Neural progenitor cell (in vitro differentiated cells): ENCODE measurements around the gene CPNE2. TPM values are rescaled to one million over a fixed set of nuclear protein-coding genes. Genes with fewer than 3 reads are reported as not detected.
A peak's percentile ranks its signal among the peaks of the same experiment; 100 is the strongest.

ENCODE experiments used
- DNase-seq: peaks from one replicate; pipeline ENCODE4 v3.0.0-alpha.2; 2016; ENCODE audit warnings: low spot score
- H2AFZ ChIP-seq: fragments of 200-600 bp; sonication (generic); replicated peaks from 2 replicates; pipeline ENCODE4 v1.6.1; 2016; ENCODE audit warnings: antibody characterized with exemption
- H3F3A ChIP-seq: fragments of 200-600 bp; sonication (generic); 2 replicates; pipeline ENCODE4 v1.6.1; 2016; ENCODE audit warnings: antibody characterized with exemption, low read depth
- H3K27ac ChIP-seq: fragments of 200-600 bp; sonication (generic); 2 replicates; pipeline ENCODE4 v1.5.1; 2016; ENCODE audit warnings: mild to moderate bottlenecking
- H3K27me3 ChIP-seq: fragments of 200-600 bp; sonication (generic); 2 replicates; pipeline ENCODE4 v1.6.1; 2016; ENCODE audit warnings: mild to moderate bottlenecking, moderate library complexity
- H3K36me3 ChIP-seq: fragments of 200-600 bp; sonication (generic); 2 replicates; pipeline ENCODE4 v1.5.1; 2016
- H3K4me1 ChIP-seq: fragments of 200-600 bp; sonication (generic); 2 replicates; pipeline ENCODE4 v1.6.1; 2016; ENCODE audit warnings: mixed run types
- H3K4me2 ChIP-seq: fragments of 200-600 bp; sonication (generic); 2 replicates; pipeline ENCODE4 v1.6.1; 2016
- H3K4me3 ChIP-seq: fragments of 200-600 bp; sonication (generic); 2 replicates; pipeline ENCODE4 v1.5.1; 2016
- H3K79me2 ChIP-seq: fragments of 200-600 bp; sonication (generic); 2 replicates; pipeline ENCODE4 v1.6.1; 2016; ENCODE audit warnings: low read depth
- H3K9ac ChIP-seq: fragments of 200-600 bp; sonication (generic); 2 replicates; pipeline ENCODE4 v1.6.1; 2016
- H3K9me3 ChIP-seq: fragments of 200-600 bp; sonication (generic); 2 replicates; pipeline ENCODE4 v1.5.1; 2016; ENCODE audit warnings: low read depth
- H4K20me1 ChIP-seq: fragments of 200-600 bp; sonication (generic); 2 replicates; pipeline ENCODE4 v1.6.1; 2016; ENCODE audit warnings: low read depth
- H3K27ac Mint-ChIP-seq: 3 replicates; pipeline ENCODE4 v1.8.0; 2021; ENCODE audit warnings: mixed read lengths
- H3K27me3 Mint-ChIP-seq: 2 replicates; pipeline ENCODE4 v1.8.0; 2022; ENCODE audit warnings: low read depth, mild to moderate bottlenecking, inconsistent platforms, moderate library complexity, mixed read lengths; ENCODE audit not compliant: insufficient read depth
- H3K36me3 Mint-ChIP-seq: 3 replicates; pipeline ENCODE4 v1.8.0; 2021; ENCODE audit warnings: mixed read lengths
- H3K4me1 Mint-ChIP-seq: 3 replicates; pipeline ENCODE4 v1.8.0; 2021; ENCODE audit warnings: mixed read lengths
- H3K4me3 Mint-ChIP-seq: 3 replicates; pipeline ENCODE4 v1.8.0; 2021; ENCODE audit warnings: mild to moderate bottlenecking, moderate library complexity, mixed read lengths
- H3K9me3 Mint-ChIP-seq: 3 replicates; pipeline ENCODE4 v1.8.0; 2020; ENCODE audit warnings: mixed read lengths
- CTCF ChIP-seq: fragments of 200-600 bp; sonication (generic); IDR thresholded peaks from 2 replicates; pipeline ENCODE4 v1.5.1; 2017; ENCODE audit warnings: antibody characterized with exemption, mild to moderate bottlenecking
- EZH2 ChIP-seq: fragments of 200-600 bp; sonication (generic); IDR thresholded peaks from 2 replicates; pipeline ENCODE4 v1.6.1; 2017; ENCODE audit warnings: antibody characterized with exemption, mild to moderate bottlenecking, moderate library complexity
- EZH2phosphoT487 ChIP-seq: fragments of 200-600 bp; sonication (generic); IDR thresholded peaks from 2 replicates; pipeline ENCODE4 v1.6.1; 2017; ENCODE audit warnings: antibody characterized with exemption
- total RNA-seq: library from RNA; depleted of rRNA; stranded (reverse); fragments of >200 nt; gene quantifications from 2 replicates; pipeline ENCODE4 v1.2.3, GENCODE V29; 2015; ENCODE audit warnings: low replicate concordance

The CPNE2 gene
- total RNA-seq, 1 donor from 2014 or later: 19.8 TPM

GRCh38 chr16:57172721-57173290 lies 80.4 kb downstream of the CPNE2 start:
- Histone ChIP-seq H3K27ac (no peak overlapping the region), H3K79me2 (peaks cover 32% of the 10 kb centered on the region), H3K9me3 (no peaks in the 10 kb centered on the region), H3K9ac (no peak overlapping the region), H4K20me1 (peaks cover 5% of the 10 kb centered on the region), H3K36me3 (no peaks in the 10 kb centered on the region), H3K27me3 (no peaks in the 10 kb centered on the region), H3K4me1 (peaks cover 14% of the 10 kb centered on the region), H3F3A (peaks cover 22% of the 10 kb centered on the region), H2AFZ (no peak overlapping the region), H3K4me3 (no peak overlapping the region), H3K4me2 (no peak overlapping the region)
- no peak for TF ChIP-seq EZH2
- TF ChIP-seq CTCF: no peak
- no peak for TF ChIP-seq EZH2phosphoT487
- peaks cover 45% of the 10 kb centered on the region for H3K4me1 Mint-ChIP-seq
- H3K4me3 Mint-ChIP-seq: peak overlapping the region; percentile 59
- no peaks in the 10 kb centered on the region for H3K9me3 Mint-ChIP-seq
- no peaks in the 10 kb centered on the region for H3K27me3 Mint-ChIP-seq
- DNase-seq: no peak
- H3K27ac Mint-ChIP-seq: peak overlapping the region; percentile 75
- peaks cover 17% of the 10 kb centered on the region for H3K36me3 Mint-ChIP-seq

GRCh38 chr16:57175896-57176295 lies 83.5 kb downstream of the CPNE2 start:
- Mint-ChIP-seq H3K9me3 (no peaks in the 10 kb centered on the region), H3K27ac (no peak overlapping the region), H3K4me3 (no peak overlapping the region), H3K4me1 (peaks cover 40% of the 10 kb centered on the region), H3K27me3 (no peaks in the 10 kb centered on the region), H3K36me3 (peaks cover 15% of the 10 kb centered on the region)
- Histone ChIP-seq H3K9me3 (no peaks in the 10 kb centered on the region), H3K9ac (no peak overlapping the region), H3K4me2 (no peak overlapping the region), H3K79me2 (peaks cover 63% of the 10 kb centered on the region), H4K20me1 (peaks cover 21% of the 10 kb centered on the region), H3K27ac (no peak overlapping the region), H3K27me3 (no peaks in the 10 kb centered on the region), H3K4me1 (peaks cover 18% of the 10 kb centered on the region), H3K36me3 (no peaks in the 10 kb centered on the region), H3K4me3 (no peak overlapping the region), H3F3A (peaks cover 24% of the 10 kb centered on the region), H2AFZ (no peak overlapping the region)
- TF ChIP-seq EZH2phosphoT487 (no peak), EZH2 (no peak), CTCF (no peak)
- DNase-seq: no peak

GRCh38 chr16:57178196-57178595 lies 85.8 kb downstream of the CPNE2 start:
- Mint-ChIP-seq H3K4me1 (peaks cover 19% of the 10 kb centered on the region), H3K4me3 (no peak overlapping the region), H3K27ac (peak overlapping the region; percentile 0), H3K36me3 (peaks cover 3% of the 10 kb centered on the region), H3K9me3 (no peaks in the 10 kb centered on the region), H3K27me3 (no peaks in the 10 kb centered on the region)
- peaks cover 24% of the 10 kb centered on the region for H4K20me1 ChIP-seq
- TF ChIP-seq EZH2 (no peak), EZH2phosphoT487 (no peak)
- no peak overlapping the region for H3K27ac ChIP-seq
- peaks cover 86% of the 10 kb centered on the region for H3K79me2 ChIP-seq
- no peaks in the 10 kb centered on the region for H3K36me3 ChIP-seq
- no peak overlapping the region for H2AFZ ChIP-seq
- no peak overlapping the region for H3K9ac ChIP-seq
- H3F3A ChIP-seq: peaks cover 24% of the 10 kb centered on the region
- no peak overlapping the region for H3K4me2 ChIP-seq
- no peak for DNase-seq
- H3K27me3 ChIP-seq: no peaks in the 10 kb centered on the region
- H3K4me1 ChIP-seq: peaks cover 18% of the 10 kb centered on the region
- H3K9me3 ChIP-seq: no peaks in the 10 kb centered on the region
- no peak overlapping the region for H3K4me3 ChIP-seq

- Mint-ChIP-seq H3K9me3 (no peaks in the 10 kb centered on the region), H3K36me3 (no peaks in the 10 kb centered on the region), H3K4me3 (no peak overlapping the region), H3K27ac (no peak overlapping the region), H3K27me3 (no peaks in the 10 kb centered on the region), H3K4me1 (peaks cover 16% of the 10 kb centered on the region)
- Histone ChIP-seq H3K4me1 (peaks cover 20% of the 10 kb centered on the region), H3K27me3 (no peaks in the 10 kb centered on the region), H3K9ac (no peak overlapping the region), H3K27ac (peak overlapping the region; percentile 69), H3K79me2 (peaks cover 92% of the 10 kb centered on the region), H3K9me3 (no peaks in the 10 kb centered on the region), H2AFZ (no peak overlapping the region), H3K4me3 (peak overlapping the region; percentile 5), H3K4me2 (peak overlapping the region; percentile 58), H3K36me3 (no peaks in the 10 kb centered on the region), H3F3A (peaks cover 24% of the 10 kb centered on the region), H4K20me1 (peaks cover 24% of the 10 kb centered on the region)
- DNase-seq: peak; percentile 54
- TF ChIP-seq EZH2phosphoT487: no peak
- no peak for TF ChIP-seq EZH2
- TF ChIP-seq CTCF: no peak
Observed at GRCh38 chr16:57178793-57179212, 86.4 kb downstream of the CPNE2 start.
